HG03103 (cell line): ENCODE measurements around the gene SLC1A7.

Experiments
- ATAC-seq: cut with Tn5 transposase; IDR thresholded peaks from one replicate; pipeline ENCODE4 v1.9.1; 2021; ENCODE audit warnings: low read depth; ENCODE audit not compliant: unreplicated experiment

The SLC1A7 gene

DNA sequence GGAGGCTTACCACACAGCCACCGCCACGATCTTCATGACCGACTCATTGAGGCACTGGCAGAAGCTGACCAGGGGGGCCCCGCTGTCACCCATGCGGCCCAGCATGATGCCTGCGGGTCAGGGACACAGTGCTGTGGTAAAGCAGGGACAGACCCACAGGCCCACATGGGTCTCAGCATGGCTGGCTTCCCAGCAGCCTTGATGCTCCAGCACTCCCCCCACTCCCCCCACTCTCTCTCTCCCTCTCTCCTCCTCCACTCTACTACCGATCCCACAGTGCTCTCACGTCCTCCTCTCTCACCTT, 49.0 kb downstream of the SLC1A7 start:
- ATAC-seq, result no peak

DNA sequence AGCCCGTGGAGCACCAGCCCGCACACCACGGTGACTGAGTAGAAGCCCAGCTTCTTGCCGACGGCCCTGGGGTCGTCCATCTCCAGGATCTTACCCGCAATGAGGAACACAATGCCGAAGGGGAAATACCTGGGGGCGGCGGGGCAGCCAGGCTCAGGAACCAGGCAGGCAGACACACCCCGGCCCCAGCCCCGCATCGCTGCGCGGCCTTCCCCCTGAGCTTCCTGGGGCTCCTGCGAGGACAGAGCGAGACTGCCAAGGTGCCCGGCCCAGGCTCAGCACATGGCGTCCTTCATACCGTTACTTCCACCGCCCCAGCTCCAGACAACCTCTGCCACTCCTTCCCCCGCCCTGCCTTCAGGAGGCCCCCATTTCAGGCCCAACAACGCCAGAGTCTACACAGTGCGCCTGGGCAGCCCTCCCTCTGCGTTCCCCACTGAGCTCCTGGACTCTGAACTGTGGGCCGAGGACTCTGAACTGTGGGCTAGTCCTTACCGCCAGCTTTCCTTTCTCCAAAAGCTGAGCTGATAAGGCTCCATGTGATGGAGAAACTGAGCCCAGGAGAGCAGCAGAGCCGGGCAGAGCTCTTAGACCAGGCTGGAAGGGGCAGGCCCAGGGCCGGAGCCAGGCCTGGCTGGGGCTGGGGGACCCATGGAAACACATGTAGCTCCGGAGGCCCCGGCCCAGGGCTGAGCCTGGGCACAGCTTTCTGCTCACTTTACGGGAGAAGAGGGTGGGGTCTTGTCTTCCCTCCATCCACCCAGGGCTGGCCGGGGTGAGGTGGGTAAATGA, 49.6 kb downstream of the SLC1A7 start:
- ATAC-seq, result no peak

DNA sequence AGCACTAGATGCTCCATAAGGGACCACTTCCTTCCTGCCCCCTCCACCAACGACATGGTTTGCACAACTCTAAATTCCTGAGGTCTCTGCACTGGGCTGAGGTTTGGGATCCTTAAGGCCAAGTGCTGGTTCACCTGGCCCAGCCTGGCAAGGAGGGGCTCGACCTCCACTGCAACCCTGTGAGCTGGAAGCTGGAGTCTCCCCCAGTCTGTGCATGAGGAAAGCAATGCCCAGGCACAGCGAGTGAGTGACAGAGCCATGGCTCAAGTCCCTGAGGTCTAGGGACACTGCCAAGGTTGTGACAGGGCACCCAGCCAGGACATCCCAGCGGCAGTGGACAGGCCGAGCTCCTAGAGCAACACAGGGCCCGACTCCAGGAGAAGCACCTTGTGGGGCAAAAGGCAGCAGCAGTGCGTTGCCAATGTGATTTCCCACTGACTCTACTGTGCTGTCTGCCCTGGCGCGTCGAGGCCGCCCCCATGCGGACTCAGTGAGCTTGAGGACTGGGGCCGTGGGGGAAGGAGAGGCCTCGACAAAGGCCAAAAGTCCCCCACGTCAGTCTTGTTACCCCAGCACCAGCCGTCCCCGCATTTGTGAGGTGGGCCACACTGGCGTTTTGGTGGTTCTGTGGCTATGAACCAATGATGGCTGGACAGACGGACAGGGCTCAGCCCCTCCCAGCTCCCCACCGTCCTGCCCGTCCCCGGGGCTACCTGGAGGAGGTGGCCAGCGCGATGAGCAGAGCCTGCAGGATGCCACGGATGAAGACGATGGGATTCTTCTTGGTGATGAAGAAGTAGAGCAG, 50.4 kb downstream of the SLC1A7 start:
- no peak for ATAC-seq

DNA sequence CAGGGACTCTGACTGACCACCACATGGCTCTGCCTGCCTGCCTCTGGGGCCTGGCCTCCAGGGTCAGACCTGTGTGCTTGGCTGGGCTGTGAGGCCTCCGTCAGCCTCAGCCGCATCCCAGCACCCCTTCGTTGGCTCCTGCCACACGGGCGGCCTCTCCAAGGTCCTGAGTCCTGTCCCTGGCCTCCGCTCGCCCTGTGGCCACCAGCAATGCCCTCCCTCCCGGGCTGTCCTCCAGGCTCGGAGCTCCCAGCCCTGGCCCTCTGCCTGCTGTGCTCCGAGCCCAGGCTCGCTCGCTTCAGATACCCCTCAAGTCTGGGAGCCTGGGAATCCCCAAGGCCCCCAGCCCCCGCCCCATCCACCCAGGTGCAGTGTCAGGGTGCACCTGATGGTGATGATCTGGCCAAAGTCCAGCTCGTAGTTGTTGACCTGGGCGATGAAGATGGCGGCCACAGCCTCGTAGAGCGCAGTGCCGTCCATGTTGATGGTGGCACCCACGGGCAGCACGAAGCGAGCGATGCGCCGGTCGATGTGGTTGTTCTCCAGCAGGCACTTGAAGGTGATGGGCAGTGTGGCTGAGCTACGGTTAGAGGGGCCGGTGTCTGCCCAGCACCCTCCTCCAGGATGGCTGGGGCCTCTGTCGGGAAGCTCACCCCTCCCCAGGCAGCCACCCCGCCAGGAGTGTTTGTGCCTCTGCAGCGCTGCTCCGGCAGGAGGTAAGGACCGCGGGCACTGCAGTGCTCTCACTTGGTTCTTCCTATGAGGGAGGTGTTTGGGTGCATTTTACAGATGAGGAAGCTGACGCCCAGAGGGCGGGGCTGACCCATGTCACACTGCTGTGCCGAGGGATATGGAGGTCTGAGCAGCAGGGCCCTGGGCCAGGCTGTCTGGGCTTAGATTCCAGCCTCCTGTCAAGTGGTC, 52.0 kb downstream of the SLC1A7 start:
- ATAC-seq, result no peak

DNA sequence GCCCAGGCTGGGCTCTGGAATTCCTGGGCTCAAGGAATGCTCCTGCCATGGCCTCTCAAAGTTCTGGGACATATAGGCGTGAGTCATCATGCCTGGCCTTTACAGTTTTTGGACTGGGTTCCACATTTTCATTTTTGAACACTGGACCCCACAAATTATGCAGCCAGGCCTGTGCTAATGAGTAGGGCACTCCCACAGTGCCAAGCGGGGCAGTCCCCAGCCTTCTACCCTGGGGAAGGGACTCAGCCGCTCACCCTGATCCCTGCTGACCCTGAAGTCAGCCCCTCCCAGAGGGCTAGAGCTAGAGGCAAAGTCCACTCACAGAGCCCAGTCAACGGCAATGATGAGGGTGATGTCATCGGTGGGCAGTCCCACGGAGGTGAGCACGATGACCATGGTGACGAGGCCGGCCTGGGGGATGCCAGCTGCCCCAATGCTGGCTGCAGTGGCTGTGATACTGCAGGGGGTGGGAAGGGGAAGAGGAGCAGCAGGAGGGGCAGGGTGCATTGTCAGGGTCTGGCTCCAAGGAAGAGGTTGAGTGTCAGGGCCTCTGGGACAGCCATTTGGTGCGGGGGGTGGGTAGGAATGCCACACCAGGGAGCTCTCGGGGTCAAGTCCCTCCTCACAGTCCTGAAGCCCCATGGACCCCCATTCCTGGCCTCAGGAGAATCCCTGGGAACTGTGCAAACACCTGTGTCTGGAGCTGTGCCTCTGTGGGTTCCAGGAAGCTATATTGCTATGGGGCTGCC, 52.8 kb downstream of the SLC1A7 start:
- no peak for ATAC-seq

DNA sequence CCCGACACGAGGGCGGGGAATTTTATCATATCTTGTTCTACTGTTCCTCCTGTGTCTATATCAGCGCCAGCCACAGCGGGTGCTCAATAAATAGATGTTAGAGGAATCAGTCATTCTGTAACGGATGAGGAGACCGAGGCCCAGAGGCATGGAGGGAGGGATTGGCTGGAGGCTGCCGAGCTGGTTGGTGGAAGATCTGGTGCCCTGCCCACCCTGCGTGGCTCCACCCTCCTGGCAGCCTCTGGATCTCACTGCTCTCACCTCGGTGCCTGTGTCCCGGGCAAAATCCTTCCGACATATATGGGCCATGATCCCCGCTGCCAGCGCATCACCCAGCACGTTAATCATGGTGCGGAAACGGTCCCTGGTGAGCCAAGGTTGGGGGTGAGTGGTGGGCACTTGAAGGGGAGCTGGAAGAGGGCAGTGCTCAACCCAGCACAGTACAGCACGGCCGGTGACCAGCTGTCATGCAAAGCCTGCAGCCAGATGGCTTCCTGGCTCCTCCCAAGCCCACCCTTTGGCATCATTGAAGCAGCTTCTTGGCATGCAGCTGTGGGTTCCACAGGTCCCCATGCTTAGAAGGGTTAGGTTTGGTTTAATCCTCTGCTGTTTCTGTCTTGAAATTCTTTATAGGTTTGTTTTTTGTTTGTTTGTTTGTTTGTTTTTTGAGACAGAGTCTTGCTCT, 53.7 kb downstream of the SLC1A7 start:
- ATAC-seq, result no peak

DNA sequence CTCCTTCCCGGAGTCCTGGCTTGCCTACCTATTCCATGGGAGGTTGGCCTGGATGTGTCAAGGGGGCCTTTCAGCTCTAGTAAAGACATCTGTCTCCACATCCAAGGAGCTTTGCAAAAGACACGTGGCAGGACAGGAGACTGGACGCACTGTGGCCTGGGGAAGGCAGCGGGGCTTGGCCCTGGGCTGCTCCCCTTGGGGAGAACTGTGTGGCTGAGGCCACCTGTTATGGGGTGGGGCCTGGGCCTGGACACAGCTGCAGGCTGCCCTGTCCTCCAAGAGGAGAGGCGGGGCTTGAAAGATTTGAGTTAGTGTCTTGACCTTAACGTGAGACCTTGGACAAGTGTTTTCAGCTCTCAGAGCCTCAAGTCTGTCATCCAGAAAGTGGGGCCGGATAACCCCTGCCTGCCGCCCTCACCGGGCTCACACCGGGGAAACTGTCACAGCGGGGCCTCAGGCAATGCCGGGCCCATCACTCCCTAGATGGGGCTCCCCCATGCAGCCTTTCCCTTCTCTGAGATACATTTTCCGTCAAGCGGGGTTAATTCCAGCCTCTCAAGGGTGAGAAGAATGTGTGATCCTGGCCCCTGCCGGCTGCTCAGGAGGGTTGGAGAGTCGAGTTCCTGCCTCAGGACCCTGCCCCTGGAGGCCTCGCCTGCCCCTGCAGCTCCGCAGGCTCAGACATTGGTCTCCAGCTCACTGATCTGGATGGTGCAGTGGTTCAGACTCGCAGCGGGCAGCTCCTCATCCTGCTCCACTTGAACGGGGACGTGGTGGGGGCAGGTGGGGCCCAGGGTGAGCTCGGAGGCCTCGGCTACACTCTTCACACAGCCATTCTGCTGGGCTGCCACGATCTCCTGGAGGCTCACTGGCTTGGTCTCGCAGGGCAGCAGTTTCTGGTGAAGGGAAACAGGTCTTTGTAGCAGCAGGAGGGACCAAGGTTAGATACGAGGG, 54.8 kb downstream of the SLC1A7 start:
- no peak for ATAC-seq

DNA sequence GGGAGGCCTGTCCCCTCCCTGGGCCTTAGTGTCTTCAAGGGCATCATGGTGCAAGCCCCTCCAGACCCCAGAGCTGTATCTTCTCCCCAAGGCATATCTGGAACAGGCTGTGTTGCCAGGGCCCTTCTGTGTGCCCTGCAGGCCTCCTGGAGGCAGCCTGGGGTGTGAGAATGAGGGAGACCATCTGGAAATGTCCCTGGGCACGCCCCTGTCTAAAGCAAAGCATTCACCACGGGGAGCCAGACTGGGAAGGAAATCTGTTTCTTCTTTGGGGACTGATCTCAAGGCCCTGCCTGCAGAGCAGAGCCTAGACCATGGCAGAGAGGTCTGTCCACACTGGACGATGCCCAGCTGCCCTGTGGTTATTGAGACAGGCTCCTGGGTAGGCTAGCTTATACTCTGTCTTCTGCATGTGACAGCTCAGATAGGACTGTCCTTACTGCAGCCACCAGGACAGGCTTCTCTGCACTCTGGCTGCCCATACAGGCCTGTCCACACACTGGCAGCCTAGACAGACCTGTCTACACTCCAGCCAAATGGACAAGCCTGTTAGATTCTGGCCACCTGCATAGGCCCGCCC, 55.9 kb downstream of the SLC1A7 start:
- no peak for ATAC-seq

DNA sequence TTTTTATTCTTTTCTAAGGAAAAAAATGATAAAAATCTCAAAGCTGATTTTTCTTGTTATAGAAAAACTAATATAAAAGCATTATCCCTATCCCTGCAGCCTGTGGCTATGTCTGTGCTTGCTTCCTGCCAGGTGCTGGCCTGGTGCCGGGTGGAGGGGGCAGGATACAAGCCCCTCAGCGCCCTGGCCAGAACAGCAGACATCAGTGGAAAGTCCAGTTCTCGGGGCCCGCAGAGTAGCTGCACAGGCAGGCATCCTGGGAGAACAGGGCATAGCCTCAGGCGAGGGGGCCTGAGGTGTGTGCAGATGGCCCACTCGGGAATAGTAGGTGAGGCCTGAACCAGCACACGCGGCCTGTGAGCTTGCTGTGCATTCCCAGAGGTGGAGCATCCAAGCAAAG, 57.0 kb downstream of the SLC1A7 start:
- no peak for ATAC-seq

DNA sequence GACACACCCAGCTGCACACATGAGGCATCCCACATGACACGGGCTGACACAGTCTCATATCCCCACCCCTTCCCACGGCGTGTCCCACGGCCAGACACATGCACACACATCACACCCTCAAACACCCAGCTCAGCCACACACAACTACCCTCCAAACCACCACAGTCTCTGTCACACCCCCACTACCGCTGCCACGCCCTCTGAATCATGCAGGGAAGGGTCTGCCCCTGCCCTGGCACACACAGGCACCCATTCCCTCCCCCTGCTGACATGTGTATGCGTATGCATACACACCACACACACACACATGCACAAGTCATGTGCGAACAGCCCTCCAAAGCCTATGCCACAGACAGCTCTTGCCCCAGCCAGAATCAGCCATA, 57.9 kb downstream of the SLC1A7 start:
- ATAC-seq, result no peak

DNA sequence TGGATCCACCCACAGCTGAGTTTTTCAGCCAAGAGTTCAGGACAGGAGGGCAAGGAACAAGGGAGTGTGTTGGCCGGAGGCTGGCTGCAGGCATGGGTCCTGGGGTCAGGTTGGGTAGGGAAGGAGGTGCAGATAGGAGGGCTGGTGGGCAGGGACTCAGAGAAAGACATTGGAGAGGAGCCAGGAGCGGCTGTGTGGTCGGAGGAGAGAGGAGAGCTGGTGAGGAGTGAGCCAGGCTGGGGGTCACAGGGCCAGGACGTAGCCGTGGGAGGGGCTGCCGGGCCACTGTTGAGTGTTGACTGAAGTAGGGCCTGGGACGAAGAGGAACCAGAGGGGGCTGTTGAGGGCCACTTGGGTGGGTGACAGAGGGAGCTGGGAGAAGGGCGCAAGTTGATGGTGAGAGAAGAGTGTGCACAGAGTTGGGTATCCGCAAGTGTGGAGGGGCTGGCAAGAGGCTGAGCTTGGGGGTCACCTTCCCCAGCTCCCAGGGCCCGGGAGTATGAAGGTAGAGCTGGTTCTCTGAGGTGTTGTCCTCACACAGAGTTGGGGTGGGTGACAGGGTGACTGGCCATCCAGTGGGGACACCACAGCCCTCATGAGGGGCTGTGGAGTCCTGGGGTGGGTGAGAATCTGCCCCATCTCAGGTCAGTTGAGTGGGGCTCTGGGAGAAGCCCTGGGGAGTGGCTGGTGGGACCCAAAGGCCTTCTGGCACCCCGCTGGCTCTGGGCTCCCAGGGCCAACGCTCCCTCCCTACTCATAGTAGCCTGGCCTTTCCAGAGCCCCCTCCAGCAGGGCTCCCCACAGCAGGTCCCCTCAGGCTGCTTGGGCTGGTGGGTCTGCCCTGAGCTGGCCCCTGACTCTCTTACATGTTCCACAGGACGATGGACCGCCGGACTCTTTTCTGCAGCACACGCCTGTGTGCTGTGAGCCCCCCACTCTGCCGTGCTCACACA, 58.5 kb downstream of the SLC1A7 start:
- ATAC-seq, result no peak

DNA sequence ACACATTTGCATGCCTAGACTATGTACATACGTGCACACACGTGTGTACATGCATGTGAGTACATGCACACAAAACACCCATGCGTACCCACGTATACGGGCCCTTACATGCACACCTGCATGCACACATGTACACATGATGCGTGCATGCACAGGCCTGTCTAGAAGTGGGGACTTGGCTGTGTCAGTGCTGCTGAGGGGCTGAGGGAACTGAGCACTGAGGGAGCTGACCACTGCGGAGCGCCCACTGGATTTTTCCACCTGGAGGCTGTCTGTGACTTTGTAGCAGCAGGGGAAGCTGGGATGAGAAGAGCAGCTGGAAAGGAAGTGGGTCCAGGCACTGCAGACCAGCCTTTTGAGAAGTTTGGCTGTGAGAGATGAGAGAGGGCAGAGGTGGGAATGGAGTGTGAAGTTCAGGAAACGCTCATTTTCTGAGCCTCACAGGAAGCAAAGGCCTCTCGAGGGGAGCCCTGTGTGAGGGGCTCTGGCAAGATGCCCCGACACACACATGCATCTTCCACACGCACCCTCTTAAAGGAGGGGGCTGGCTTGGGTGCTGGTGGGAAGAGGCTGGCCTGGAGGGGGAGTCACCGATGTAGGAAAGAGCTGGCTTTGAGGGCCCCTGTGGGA, 59.5 kb downstream of the SLC1A7 start:
- no peak for ATAC-seq

DNA sequence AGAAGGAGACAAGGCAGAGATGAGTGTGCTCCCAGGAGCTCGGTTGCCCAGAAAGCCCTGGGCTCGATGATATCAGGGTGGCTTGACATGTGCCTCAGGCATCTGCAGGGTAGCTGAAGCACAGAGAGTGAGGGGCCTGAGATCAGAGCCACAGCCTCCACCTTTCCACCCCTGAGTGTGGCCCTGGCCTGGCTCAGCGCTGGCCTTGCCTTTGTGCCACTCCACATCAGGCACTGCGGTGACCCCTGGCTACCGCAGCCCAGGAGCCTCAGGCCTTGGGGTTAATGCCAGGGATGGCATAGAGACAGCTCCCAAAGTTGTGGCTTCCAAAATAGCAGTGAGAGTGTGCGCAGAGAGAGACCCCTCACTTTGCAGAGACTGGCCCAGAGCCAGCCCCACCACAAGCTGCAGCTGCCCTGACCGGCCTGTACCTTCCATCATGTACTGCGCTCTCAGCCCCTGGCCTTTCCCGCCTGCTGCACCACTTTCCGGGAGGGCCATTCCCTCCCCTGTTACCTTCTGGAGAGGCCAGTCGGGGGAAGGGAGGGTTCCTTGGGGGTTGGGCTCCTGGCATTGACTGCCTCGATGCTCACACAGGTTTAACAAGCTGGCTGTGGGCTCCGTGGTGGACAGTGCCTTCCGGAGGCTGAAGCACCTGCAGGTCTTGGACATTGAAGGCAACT, 60.9 kb downstream of the SLC1A7 start:
- ATAC-seq, result no peak

DNA sequence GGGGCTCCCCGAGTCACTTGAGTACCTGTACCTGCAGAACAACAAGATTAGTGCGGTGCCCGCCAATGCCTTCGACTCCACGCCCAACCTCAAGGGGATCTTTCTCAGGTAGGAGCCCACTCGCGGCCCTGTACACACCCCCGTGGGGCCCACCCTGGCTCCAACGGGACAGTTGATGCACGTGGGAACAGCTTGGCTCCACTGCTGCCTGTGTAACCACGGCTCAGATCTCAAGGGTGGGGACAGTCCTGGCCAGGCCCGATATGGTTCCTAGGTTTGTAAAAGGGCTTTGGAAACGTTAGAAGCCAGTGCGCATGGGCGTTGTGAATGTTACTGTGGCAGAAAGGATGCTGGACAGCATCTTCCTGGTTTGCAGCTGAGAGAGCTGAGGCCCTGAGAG, 61.7 kb downstream of the SLC1A7 start:
- no peak for ATAC-seq

DNA sequence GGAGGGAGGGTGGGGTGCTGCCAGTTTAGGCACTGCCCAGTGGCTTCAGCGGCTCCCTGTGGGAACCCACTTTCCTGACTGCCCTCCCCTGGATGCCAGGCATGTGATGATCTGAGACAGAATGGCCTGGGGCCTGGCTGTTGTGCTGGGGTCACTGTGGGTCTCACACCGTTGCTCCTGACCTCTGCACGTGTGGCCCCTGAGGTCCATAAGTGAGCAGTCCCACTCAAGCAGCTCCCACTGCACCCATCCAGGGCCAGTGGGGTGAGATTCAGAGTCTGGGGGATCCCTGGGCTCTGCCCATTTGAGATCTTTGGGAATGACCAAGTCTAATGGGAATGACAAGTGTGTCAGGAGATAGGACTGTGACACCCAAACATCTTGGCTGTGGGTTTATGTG, 62.4 kb downstream of the SLC1A7 start:
- no peak for ATAC-seq

DNA sequence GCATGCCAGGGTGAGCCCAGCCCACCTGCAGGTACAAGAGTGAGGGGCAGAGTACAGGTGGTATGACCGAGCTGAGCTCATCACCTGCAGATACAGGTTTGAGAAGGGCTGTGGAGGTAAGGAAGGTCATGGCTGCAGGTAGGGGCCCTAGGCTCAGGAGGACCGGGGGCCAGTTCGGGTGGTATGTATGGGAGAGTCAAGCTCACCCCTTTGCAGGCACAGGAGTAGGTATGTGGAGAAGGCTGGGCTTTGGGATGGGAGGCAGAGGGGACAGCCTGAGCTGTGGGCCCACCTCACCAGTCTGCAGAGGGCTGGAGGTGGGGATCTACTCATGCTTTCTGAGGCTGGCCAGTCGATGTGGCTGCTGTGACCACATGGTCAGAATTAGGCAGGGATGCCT, 63.2 kb downstream of the SLC1A7 start:
- no peak for ATAC-seq
